ENCODE results near the gene PFAS.

Gene PFAS

DNA sequence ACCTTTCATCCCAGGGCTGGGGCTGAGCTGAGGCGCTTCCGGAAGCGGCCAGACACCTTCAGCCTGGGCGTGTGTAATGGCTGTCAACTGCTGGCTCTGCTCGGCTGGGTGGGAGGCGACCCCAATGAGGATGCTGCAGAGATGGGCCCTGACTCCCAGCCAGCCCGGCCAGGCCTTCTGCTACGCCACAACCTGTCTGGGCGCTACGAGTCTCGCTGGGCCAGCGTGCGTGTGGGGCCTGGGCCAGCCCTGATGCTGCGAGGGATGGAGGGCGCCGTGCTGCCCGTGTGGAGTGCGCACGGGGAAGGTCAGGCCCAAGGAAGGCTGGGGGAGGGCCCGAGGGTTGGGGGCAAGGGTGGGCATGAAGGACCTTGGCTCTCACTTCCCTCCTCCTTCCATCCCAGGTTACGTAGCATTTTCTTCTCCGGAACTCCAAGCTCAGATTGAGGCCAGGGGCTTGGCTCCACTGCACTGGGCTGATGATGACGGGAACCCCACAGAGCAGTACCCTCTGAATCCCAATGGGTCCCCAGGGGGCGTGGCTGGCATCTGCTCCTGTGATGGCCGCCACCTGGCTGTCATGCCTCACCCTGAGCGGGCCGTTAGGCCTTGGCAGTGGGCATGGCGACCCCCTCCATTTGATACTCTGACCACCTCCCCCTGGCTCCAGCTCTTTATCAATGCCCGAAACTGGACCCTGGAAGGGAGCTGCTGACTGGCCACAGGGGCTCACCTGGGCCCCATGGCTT lies 19.6 kb downstream of the PFAS start:
- DNase-seq (ENCODE audit: low read depth in 2 of 2) = no peak
- H3K4me3 ChIP-seq (replicated peaks in 1 of 2; ENCODE audit: low read depth in 2 of 2, low read length in 2 of 2) = no peak overlapping the region
- TF ChIP-seq, protein P1, sequence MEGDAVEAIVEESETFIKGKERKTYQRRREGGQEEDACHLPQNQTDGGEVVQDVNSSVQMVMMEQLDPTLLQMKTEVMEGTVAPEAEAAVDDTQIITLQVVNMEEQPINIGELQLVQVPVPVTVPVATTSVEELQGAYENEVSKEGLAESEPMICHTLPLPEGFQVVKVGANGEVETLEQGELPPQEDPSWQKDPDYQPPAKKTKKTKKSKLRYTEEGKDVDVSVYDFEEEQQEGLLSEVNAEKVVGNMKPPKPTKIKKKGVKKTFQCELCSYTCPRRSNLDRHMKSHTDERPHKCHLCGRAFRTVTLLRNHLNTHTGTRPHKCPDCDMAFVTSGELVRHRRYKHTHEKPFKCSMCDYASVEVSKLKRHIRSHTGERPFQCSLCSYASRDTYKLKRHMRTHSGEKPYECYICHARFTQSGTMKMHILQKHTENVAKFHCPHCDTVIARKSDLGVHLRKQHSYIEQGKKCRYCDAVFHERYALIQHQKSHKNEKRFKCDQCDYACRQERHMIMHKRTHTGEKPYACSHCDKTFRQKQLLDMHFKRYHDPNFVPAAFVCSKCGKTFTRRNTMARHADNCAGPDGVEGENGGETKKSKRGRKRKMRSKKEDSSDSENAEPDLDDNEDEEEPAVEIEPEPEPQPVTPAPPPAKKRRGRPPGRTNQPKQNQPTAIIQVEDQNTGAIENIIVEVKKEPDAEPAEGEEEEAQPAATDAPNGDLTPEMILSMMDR (IDR thresholded peaks at IDR 0.05; ENCODE audit: low read depth, low read length) = no peak

GRCh38 chr17:8272421-8272820 lies 23.3 kb downstream of the PFAS start:
- TF ChIP-seq, protein P1 (IDR thresholded peaks at IDR 0.05; ENCODE audit: low read depth, low read length) = no peak
- no peak for DNase-seq (ENCODE audit: low read depth in 2 of 2)
- H3K4me3 ChIP-seq (replicated peaks in 1 of 2; ENCODE audit: low read depth in 2 of 2, low read length in 2 of 2) = no peak overlapping the region

DNA sequence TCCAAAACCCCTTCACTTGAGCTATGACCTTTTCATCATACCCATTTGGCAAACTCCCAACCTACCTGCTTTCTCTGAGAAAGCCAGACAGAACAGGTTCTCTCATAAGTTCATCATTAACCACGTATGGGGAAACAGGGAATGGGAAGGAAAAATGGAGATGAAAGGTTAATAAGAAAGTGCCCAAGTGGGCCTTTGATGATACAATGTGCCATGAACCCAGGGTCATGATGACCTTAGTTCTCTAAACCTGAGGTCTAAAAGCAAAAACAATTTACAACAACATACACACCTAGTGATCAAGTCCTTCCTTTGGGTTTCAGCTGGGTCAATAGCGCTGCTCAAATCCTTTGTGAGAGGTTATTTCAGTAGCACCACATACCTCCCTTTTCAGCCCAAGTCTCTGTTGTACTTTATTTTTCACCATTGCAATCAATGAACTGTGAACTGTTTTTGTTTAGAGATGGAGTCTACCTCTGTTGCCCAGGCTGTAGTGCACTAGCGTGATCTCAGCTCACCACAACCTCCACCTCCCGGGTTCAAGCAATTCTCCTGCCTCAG lies 24.9 kb downstream of the PFAS start:
- TF ChIP-seq, protein P1 (IDR thresholded peaks at IDR 0.05; ENCODE audit: low read depth, low read length) = no peak
- no peak for DNase-seq (ENCODE audit: low read depth in 2 of 2)
- no peak overlapping the region for H3K4me3 ChIP-seq (replicated peaks in 1 of 2; ENCODE audit: low read depth in 2 of 2, low read length in 2 of 2)

- TF ChIP-seq, protein P1 (IDR thresholded peaks at IDR 0.05; ENCODE audit: low read depth, low read length) = no peak
- no peak overlapping the region for H3K4me3 ChIP-seq (replicated peaks in 1 of 2; ENCODE audit: low read depth in 2 of 2, low read length in 2 of 2)
- DNase-seq (ENCODE audit: low read depth in 2 of 2) = no peak
Observed at GRCh38 chr17:8274816-8275215, 25.7 kb downstream of the PFAS start.

DNA sequence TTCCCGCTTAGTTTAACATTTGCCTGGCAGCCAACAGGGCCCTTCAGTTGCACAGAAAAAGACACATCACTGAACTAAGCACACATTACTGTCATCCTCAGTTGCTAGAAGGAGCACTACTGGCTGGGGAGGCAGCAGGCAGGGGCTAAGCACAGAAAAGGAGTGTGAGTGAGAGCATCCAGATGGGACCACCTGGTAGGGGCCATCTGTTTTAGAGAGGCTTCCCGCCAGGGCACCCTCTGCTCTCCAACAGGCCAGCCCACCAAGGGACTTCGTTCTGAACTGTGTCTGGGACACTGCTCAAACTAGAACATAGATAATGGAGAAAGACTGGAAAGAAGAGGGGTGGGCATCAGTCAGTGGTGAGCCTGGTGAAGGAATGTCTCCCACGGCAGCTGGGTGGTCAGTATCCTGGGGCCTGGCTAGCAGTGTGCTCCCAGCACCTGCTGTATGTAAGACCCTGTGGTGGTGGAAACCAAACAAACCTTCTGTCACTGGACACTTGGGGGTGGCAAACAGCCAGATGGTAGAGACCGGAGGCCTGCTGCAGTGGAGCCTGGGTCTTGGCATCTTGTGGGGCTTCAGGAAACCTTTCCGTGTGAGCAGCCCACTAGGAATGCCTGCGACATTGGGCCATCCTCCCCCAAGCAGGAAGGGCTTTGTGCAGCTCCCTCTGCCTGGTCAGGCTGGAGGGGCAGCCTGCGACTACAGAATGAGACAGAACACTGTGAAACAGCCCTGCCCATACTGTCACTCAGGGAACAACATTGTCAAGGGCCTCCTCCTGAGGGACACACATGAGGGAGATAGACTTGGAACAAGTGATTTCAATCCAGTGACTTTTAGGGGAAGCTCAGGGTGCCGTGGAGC lies 26.6 kb downstream of the PFAS start:
- DNase-seq (ENCODE audit: low read depth in 2 of 2) = no peak

DNA sequence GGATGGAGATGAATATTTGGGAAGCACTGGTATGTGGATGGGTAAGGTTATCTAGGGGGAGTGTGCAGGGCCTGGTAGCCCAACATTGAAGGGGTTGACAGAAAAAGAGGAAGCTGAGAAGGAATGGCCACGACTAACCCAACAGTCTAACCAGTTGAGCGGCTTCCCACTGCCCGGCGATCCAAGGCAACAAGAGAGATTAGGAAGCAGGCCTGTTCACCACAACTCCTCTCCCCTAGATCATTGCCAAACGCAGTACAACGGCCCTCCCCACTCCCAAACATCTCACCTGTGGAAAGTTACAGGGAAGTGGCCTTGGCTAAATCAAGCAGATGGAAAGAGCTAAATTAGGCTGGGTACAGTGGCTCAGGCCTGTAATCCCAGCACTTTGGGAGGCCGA lies 28.2 kb downstream of the PFAS start:
- TF ChIP-seq, protein P1 (IDR thresholded peaks at IDR 0.05; ENCODE audit: low read depth, low read length) = no peak
- no peak overlapping the region for H3K4me3 ChIP-seq (replicated peaks in 1 of 2; ENCODE audit: low read depth in 2 of 2, low read length in 2 of 2)
- no peak for DNase-seq (ENCODE audit: low read depth in 2 of 2)

More for the DNA sequence above, 26.6 kb downstream of the PFAS start:
- TF ChIP-seq, protein P1 (IDR thresholded peaks at IDR 0.05; ENCODE audit: low read depth, low read length) = no peak
- H3K4me3 ChIP-seq (replicated peaks in 1 of 2; ENCODE audit: low read depth in 2 of 2, low read length in 2 of 2) = no peak overlapping the region
